Stimulated activated CD4-positive, alpha-beta T cell treated with anti-CD3 and anti-CD28 coated beads, Interleukin-1b, Interleukin-23, amount 100 ng/mL, for 4 hours (primary cell): ENCODE measurements around the gene ARSB.
"Not testable (repeated sequence)": the region's sequence is repeated elsewhere in the genome, so short reads cannot be mapped to it uniquely, and the experiment has no call there.

ENCODE experiments used
- DNase-seq, 2 donors: peaks; one replicate each; pipeline ENCODE4 v3.0.0-alpha.2; 2020; ENCODE audit warnings: low read depth in 2 of 2

Gene ARSB

DNA sequence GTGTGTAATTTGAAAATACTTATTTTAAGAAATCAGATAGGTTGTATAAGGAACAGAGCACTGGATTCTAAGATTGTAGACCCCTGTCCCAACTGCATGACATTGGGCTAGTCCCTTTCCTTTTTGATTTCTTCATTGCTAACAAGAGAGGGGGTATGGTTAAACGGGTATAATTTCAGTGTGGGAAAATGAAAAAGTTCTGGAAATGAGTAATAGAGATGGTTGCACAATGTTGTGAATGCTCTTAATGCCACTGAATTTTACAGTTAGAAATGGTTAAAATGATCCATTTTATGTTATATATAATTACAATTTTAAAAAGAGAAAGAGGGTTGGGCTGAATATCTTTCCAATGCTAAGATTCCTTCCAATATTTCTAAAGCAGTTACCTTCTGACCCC, 233.2 kb downstream of the ARSB start:
- no peak for DNase-seq

DNA sequence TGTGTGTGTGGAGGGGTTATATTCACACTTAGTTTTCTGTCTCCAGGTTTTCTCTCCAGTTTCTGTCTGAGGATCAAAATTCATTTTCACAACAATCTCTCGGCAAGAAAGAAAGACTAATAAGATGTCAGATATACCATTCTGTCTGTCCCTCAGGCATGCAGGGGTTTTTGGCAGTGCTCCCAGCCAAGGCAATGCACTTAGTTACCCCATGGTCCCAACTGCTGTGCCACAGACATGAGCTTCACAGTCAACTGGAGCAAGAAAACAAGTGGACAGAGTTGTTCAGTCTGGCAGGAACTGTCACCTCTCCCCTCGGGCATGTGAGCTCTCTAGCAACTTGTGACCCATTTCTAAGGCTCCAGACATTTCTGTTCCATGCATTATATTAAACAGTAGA, 234.8 kb downstream of the ARSB start:
- DNase-seq: no peak

DNA sequence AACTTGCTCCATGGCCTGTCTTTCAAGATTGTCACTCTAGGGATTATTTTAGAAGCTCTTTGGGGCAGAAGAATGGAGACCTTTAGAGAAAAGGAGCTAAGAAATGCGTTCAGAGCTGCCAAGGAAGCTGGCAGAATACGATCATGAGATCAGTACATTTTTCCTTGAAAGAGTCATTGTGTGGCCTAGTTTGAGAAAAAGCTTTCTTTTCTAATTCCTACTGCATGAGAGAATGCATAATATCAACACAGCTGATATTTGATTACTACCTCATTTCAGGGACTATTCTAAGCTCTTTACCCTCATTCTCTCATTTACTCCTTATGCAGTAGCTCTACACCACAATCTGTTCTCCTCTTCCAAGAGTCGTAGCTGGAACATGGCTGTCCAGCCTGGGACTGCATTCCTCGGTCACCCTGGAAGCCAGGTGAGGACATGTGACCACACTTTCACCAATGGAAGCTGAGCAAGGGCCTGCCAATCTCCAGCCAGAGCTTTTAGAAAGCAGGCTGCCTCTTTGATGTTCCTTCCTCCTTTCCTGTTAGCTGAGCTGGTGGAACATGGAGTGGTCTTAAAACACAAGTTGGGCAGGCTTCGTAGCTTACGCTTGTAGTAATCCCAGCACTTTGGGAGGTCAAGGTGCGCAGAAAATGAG, 237.3 kb downstream of the ARSB start:
- no peak for DNase-seq

DNA sequence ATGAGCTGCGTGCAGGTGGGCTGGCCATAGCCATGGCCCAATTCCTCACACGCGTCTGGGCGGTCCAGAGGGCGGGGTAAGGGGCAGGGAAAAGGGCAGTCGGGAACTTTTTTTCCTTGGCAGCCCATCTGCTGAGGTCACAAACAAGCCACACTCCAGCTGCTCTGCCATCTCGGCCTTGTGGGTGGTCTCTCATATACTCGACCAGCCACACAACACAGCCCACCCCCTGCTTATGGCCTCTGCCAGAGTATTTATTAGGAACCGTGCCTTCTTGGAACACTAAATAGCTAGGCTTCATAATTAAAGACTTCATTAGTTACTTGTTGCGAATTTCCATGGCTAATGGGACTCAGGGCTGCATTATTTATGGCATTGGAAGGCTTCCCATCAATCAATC, 238.1 kb downstream of the ARSB start:
- DNase-seq: no peak

DNA sequence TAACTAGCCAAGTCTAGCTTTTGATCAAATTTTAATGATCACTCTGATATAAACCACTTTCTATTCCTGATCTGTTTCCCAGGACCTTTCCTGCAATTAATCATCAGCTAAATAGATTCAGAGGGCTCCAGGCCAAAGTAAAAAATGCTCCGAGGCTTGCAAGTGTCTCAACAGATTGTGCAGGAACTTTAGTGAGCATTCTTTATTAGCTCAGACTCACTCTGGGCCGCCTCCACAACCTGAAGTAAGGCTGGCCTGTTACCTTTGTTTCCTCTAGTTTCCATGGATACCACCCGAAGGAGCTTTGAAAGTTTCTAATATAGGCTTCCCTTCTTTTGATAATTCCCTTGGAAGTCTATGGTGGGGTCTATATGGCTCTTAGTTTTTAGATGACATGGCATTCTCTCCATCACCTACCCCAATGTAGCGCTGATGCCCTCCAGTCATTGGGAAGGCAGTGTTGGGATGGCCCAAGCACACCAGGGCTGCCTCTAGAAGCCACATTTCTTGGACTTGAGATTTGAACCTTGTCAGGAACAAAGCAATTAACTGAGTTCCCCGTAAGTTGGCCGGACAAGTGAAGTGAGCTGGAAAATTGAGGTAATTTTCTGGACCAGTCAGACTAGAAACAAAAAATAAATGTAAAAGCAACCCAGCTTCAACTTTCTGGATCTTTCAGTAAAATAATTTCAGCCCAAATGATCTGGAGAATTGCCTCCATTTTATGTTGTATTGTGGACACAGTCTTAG, 238.9 kb downstream of the ARSB start:
- no peak for DNase-seq

DNA sequence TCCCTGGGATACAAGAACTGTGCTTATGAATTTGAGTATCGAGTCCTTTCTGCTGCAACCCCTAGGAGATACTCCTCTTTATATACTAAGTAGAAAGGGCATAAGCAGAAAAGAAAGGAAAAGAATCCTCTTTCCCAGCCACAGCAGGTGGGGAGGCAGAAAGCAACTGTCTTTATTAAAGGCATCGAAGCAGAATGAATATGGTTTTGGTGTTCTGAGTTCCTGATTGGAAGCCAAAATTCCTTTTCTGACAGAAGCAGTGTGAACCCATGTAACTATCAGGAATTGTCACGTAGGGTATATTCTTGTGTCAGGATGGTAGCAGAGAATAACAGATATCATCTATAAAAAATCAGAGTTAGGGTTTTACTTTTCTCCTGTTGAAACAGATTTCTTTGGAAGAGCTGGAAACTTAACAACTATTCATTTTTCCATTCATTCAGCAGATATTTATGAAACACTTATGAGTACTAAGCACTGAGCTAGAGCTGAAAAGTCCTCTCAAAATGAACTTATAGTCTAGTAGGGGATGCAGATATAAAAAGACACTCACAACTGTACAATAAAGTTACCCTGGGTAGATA, 240.1 kb downstream of the ARSB start:
- no peak for DNase-seq

DNA sequence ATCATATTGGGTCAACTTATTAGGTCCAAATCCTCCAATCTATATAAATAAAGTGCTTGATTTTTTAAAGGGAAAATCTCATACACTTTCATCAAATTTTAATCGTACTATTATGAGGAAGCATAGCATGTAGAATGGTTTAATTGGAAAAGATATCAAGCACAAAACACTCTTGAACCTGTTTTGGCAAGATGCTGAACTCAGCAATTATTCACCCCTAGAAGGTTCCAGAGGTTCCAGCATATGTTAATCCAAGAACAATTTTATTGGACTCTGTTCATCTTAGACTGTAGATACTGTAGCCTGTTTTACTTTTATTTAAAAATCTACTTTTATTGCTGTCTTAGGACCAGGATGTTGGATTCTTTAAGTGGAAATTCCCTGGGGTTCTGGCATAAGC, 244.1 kb downstream of the ARSB start:
- DNase-seq: no peak

DNA sequence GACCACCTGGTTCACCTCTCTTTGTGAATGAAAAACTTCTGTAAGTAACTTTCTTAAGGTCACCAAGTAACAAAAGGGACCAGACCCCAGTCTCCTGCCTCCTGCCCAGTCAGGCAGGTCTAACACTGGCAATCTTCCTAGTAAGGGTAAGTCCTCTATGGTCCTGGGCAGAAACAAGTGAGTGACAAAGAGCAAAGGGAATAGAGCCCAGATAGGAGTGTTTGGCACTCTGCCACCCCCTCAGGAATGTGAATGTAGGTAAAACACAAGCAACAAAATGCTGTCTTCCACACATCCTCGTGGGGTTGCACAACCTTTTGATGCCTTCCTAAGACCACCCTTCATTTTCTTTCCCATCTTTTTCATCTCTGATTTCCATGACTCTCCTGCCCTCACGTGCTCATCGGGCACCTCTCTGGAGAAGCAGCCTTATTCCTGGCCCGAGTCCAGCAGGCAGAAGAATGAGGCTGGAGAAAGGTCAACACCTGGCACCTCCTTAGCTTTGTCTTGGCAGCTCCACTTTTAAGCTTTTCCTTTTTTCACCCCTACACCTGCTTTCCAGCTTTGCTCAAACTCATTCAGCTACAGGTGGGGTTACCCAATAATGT, 246.3 kb downstream of the ARSB start:
- DNase-seq: no peak

DNA sequence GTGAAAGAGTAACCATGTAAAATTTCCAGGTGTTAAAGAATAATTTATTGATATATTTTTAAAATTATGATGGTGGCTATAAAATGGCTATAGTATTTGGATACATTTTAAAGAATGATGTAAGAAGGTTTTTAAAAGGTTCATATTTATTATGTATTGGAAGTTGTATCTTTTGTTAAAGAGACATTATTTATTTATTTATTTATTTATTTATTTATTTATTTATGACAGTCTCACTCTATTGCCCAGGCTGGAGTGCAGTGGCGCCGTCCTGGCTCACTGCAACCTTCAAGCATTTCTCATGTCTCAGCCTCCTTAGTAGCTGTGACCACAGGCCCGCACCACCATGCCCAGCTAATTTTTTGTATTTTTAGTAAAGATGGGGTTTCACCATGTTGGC, 247.0 kb downstream of the ARSB start:
- DNase-seq: no peak

DNA sequence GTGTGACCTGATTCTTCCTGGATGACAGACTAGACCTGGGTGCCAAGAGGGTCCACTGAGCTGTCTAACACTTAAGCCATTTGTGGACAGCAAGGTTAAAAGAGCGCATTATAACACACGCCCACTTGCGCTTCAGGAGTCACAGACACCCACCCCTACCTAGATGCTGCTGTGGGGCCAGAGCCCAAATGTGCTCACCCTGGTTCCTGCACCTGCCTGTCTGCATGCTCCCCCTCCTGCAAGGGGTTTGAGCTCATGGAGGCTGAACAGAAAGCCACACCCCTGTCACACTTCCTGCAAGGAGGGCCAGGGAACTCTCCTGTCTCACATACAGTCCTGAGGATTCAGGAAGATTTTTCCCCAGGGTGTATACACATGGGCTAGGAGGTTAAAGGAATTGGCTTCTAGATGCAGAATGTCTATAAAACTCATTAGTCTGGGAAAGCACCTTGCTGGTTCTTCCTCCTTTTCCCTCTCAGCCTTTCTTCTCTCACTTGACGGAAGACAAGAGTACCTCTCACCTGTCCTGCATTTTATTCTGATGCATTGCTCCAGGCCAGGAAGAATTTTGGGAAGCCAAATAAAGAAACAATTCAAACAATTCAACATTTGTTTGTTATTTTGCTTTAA, 249.2 kb downstream of the ARSB start:
- no peak for DNase-seq

DNA sequence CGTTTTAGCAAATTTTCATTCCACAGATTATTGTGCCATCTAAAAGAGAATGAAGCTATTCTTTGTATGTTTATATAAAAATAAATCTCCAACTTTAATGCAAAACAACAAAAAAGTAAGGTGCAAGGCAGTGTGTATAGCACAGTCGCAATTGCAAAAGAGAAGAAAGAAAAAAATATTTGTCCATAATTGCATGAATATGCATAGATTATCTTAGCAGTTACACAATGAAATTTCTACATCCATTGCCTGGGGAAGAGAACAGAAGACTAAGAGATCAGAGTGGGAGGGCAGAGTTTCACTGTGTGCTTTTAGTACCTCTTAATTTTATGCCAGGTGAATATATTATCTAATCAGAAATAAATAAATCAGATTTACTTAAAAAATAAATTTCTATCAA, 250.2 kb downstream of the ARSB start:
- DNase-seq: no peak

DNA sequence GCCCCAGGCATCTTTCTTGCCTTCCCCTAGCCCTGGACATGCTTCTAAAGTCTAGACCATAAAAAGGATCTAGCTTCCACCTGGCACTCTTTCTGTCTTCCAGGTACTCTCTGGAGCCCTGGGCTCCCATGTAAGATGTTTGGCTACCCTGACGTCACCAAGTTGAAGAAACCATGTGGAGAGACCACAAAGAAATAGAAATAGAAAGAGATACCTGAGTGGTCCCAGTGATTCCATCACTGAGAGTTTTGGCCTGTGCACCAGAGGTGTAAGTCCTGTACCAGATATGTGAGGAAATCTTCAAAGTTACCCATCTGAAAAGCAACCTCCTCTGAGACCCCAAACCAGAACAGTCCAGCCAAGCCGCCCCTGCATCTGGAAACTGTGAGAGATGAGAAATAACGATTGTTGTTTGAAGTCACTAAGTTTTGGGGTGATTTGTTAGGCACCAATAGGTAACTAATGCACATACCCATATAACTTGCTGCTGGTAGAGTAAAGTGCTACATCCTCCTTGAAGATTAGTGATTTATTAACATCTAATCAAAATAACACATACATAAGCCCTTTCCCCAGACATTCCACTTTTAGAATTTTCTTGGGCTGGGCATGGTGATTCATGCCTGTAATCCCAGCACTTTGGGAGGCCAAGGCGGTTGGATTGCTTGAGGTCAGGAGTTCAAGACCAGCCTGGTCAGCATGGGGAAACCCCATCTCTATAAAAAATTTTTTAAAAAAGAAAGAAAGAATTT, 250.8 kb downstream of the ARSB start:
- no peak for DNase-seq

DNA sequence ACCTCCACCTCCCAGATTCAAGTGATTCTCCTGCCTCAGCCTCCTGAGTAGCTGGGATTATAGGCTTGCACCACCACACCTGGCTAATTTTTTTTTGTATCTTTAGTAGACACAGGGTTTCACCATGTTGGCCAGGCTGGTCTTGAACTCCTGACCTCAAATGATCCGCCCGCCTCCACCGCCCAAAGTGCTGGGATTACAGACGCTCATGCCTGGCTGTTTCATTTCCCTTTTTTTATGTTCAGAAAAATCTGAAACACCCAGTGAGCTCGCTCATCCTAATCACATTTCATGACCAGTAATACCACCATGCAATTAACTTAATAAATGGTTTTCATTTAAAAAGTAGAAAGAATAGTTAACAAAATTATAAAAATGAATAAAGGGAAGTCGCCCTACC, 252.4 kb downstream of the ARSB start:
- DNase-seq: not testable (repeated sequence)

DNA sequence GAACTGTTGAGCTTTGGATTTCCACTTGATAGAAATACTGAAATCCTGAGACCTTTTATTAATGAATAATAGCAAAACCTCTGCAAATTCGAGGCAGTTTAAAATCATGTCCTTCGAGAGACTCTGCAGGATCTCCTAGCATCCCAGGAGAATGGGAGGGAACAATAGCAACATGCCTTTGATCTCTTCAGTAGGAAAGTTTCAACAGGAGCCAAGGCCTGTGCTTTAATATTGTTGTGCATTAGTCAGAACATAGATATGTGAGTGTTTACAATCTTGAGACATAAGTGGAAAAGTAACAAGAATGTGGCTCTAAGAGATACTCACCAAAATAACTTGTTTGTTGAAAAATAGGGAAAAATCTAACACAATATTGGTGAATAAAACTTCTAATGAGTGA, 253.2 kb downstream of the ARSB start:
- no peak for DNase-seq

DNA sequence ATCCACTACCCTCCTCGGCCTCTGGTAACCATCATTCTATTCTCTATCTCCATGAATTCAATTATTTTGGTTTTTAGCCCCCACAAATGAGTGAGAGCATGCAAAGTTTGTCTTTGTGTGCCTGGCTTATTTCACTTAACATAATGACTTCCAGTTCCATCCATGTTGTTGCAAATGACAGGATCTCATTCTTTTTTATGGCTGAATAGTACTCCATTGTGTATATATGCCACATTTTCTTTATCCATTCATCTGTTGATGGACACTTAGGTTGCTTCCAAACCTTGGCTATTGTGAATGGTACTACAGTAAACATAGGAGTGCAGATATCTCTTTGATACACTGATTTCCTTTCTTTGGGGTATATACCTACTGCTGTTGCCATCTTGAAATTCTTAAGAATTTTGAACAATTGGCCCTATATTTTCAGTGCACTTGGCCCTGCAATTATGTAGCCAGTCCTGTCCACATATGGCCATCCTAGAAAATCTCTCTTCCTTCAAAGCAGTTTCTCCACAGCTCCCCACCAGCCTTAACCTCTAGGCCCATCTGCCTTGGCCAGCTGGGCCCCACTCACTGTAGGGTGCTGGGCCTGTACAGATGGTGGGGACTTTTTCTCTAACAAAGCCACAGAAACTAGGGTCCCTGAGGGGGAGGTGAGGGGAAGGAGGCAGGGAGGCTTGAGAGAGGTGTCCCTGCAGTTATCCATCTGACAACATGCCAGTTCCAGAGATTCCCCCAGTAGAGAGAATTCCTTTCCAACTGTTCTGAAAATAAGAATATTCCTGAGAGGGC, 254.6 kb downstream of the ARSB start:
- DNase-seq: no peak

DNA sequence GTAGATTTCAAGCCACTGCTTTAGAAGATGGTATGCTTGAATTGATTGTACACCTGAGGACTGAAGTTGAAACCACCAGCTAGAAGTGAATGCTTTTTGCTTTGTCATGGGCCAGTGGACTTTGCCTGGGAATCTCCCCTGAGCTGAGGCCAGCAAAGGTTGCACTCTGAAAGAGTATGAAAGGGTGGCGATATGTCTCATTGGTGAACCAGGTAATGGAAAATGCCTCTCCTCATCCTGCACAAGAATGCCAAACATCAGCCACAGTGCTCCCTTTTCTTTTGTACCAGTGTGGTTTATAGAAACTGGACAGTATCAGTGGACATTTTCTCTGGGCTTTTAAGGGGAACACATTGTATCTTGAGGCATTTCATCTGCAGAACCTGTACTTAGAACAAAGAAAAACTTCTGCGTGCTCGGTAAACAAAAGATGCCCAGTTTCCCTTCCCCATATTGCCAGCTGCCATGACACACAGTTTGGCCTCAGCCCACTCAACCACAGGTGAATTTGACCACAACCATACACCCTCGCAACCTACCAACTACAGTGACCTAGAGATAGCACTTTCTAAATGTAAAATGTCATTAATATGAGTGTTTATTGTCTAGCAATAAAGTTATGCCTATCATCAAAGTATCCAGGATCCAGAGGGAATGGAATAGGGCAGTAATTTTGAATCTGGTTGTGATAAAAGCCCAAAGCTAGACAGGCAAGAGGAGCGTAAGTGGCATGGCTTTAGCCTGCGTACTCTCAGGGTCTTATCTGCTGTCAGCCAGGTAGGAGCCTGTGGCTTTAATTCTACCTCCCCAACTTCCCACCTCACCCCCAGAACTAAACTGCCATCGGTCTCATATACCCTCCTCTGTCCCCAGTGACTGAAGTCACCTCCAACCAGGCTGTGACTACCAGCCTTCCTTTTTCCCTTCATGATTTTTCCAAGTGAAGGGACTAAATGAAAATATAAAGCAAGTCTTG, 257.0 kb downstream of the ARSB start:
- DNase-seq: no peak
